Uterus (tissue), 2 donors: ENCODE data around the gene HIRA.

Experiments used
- POLR2A ChIP-seq, 2 donors: fragments of 450-650 bp; IDR thresholded peaks; one replicate each; pipeline ENCODE4 v1.6.1; 2016; ENCODE audit warnings: antibody characterized with exemption in 2 of 2, mild to moderate bottlenecking in 1 of 2, moderate library complexity in 1 of 2
- TF ChIP-seq, protein P1 (sequence below), 4 experiments: fragments of 200-600 bp in 2 of 4; fragments of 450-650 bp in 2 of 4; sonication (generic) in 2 of 4; IDR thresholded peaks; one replicate each; pipeline ENCODE4 v1.5.1; 2016 to 2019; ENCODE audit warnings: antibody characterized with exemption in 4 of 4, mild to moderate bottlenecking in 2 of 4, moderate library complexity in 1 of 4

DNA sequence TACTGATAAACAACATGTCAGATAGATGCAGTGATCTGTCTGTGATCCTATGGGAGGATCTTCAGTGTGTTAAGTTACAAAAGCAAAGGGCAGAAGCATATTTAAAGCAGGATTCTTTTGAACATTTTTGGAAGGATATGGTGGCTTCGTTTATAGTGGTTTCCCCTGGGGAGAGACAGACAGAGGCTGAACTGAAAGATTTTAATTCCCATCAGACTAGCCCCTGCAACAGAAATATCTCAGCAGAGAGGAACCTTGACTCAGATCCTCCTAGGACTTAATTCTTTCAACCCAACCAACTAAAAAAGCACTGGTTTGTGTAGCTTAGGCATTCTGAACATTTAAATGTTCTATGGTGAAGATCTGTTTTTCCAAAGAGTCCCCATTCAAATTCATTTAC, 145.7 kb downstream of the HIRA start:
- TF ChIP-seq, protein P1, sequence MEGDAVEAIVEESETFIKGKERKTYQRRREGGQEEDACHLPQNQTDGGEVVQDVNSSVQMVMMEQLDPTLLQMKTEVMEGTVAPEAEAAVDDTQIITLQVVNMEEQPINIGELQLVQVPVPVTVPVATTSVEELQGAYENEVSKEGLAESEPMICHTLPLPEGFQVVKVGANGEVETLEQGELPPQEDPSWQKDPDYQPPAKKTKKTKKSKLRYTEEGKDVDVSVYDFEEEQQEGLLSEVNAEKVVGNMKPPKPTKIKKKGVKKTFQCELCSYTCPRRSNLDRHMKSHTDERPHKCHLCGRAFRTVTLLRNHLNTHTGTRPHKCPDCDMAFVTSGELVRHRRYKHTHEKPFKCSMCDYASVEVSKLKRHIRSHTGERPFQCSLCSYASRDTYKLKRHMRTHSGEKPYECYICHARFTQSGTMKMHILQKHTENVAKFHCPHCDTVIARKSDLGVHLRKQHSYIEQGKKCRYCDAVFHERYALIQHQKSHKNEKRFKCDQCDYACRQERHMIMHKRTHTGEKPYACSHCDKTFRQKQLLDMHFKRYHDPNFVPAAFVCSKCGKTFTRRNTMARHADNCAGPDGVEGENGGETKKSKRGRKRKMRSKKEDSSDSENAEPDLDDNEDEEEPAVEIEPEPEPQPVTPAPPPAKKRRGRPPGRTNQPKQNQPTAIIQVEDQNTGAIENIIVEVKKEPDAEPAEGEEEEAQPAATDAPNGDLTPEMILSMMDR (IDR thresholded peaks at IDR 0.05), result no peak
- TF ChIP-seq POLR2A (IDR thresholded peaks at IDR 0.05), result no peak
